ENCODE measurements around the gene OASL.

OASL gene

GRCh38 chr12:120978296-120979219 is 60.5 kb downstream of the OASL start, which contains the start of gene HNF1A:
HNF1A (plus strand) TSS chr12:120978543; CDS start chr12:120978769, 226 bp downstream.
- TF ChIP-seq CTCF (IDR thresholded peaks at IDR 0.05; ENCODE audit: low read depth, low read length) = no peak
- no peak for TF ChIP-seq MAX (IDR thresholded peaks at IDR 0.05; ENCODE audit: low read depth, low read length)
- no peak for TF ChIP-seq POLR2A (IDR thresholded peaks at IDR 0.05; ENCODE audit: extremely low read depth, insufficient read length)
- no peak for TF ChIP-seq MYC (IDR thresholded peaks at IDR 0.05; ENCODE audit: low read depth, low read length)
- H3K4me3 ChIP-seq (ENCODE audit: low read depth, low read length) = no peak within 1 kb of the TSS
- DNase-seq (ENCODE audit: low read depth) = no peak

- TF ChIP-seq MAX (IDR thresholded peaks at IDR 0.05; ENCODE audit: low read depth, low read length) (no peak), MYC (IDR thresholded peaks at IDR 0.05; ENCODE audit: low read depth, low read length) (no peak)
- H3K4me3 ChIP-seq (ENCODE audit: low read depth, low read length) = no peak overlapping the region
- DNase-seq (ENCODE audit: low read depth) = no peak
Measured at GRCh38 chr12:120977531-120978295, 61.3 kb downstream of the OASL start.

GRCh38 chr12:120972870-120973543 is 66.0 kb downstream of the OASL start:
- no peak for DNase-seq (ENCODE audit: low read depth)
- H3K4me3 ChIP-seq (ENCODE audit: low read depth, low read length) = no peak overlapping the region
- TF ChIP-seq POLR2A (IDR thresholded peaks at IDR 0.05; ENCODE audit: extremely low read depth, insufficient read length) = no peak
- no peak for TF ChIP-seq MYC (IDR thresholded peaks at IDR 0.05; ENCODE audit: low read depth, low read length)
- TF ChIP-seq MAX (IDR thresholded peaks at IDR 0.05; ENCODE audit: low read depth, low read length) = no peak
- no peak for TF ChIP-seq CTCF (IDR thresholded peaks at IDR 0.05; ENCODE audit: low read depth, low read length)

GRCh38 chr12:120971299-120972180 is 67.5 kb downstream of the OASL start:
- DNase-seq (ENCODE audit: low read depth) = peak; percentile 96
- TF ChIP-seq MYC (IDR thresholded peaks at IDR 0.05; ENCODE audit: low read depth, low read length) (peak; percentile 95), POLR2A (IDR thresholded peaks at IDR 0.05; ENCODE audit: extremely low read depth, insufficient read length) (no peak), CTCF (IDR thresholded peaks at IDR 0.05; ENCODE audit: low read depth, low read length) (peak; percentile 82), MAX (IDR thresholded peaks at IDR 0.05; ENCODE audit: low read depth, low read length) (peak; percentile 91)
- H3K4me3 ChIP-seq (ENCODE audit: low read depth, low read length) = no peak overlapping the region

GRCh38 chr12:120970310-120970709 is 68.7 kb downstream of the OASL start:
- H3K4me3 ChIP-seq (ENCODE audit: low read depth, low read length) = no peak overlapping the region
- TF ChIP-seq CTCF (IDR thresholded peaks at IDR 0.05; ENCODE audit: low read depth, low read length) (no peak), POLR2A (IDR thresholded peaks at IDR 0.05; ENCODE audit: extremely low read depth, insufficient read length) (no peak), MYC (IDR thresholded peaks at IDR 0.05; ENCODE audit: low read depth, low read length) (no peak)
- DNase-seq (ENCODE audit: low read depth) = no peak
